ENCODE data around the gene ZNF511.

The ZNF511 gene

GRCh38 chr10:133355991-133356390, 47.3 kb downstream of the ZNF511 start:
- no peak for DNase-seq

- DNase-seq, result no peak
Observed at GRCh38 chr10:133356549-133357284, 48.0 kb downstream of the ZNF511 start.

DNA sequence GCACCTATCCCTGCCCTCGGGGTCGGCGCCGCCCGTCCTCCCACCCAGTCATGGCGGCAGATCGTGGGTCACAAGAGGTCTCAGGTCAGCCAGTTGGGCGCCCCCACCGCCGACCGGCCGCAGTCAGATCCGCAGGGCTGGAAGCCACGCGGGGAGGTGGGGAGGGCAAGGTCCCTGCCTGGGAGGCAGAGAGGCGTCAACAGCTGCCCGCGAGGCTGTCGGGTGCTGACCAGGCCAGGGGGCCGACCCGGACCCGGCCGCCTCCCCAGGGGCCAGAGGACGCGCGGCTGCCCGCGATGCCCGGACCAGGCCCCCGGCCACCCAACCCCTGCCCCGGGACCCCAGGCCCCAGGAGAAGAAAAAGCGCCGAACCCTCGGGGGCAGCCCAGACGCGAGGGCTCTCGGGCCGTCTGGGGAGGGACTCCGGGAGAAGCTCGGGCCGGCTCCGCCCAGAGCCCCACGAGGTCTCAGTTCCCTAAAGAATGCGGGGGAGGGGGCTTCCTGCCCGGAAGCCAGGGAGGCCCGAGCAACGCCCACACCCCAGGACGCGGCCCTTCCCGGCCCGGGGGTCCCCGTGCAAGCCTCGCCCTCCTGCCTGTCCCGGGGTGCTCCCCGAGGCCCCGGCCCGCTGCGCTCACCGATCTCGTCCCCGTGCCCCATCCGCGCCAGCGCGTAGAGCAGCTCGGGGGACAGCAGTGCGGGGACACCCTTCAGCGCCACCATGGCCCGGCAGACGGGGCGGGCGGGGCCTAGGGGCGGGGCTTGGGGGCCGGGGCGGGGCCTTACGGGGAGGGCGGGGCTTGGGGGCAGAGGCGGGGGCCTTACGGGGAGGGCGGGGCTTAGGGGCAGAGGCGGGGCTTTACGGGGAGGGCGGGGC, 48.8 kb downstream of the ZNF511 start, which contains the start of gene FUOM:
FUOM (minus strand) TSS at position 735 of the 877 bp plus-strand sequence; CDS start at position 723, 12 bp downstream.
- no peak for DNase-seq

DNA sequence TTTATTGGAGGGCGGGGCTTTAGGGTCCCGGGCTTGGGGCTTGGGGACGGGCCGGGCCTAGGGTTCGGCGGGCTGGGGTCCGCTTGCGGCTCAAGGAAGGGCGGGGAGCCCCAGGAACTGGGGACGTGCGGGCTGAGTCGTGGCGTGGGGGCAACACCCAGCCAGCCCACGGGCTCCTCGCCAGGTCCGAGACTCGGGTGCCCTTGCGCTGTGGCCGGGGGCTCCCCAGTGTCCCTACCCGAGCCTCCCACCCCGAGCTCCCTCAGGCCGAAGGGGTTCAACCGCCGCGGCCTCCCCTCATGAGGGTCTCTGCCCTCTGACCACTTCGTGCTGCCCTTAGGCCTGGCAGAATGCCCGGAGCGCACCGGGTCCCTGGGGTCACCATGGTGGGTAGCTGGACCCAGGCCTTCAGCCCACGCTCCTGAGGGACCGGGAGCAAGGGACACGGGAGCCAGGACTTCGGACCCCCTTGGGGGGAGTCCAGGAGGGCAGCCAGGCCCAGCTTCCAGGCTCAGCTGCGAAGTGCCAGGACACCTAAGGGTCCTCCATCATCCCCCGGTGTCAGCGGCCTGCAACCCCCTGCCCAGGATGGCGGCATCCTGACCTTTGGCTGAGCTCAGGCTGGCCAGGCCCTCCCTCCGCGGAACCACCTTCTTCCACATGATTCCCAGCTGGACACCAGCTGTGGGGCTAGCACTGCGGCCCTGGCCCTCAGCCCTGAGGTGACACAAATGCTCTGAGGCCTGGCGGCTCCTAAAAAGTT, 49.6 kb downstream of the ZNF511 start:
- DNase-seq, result no peak

- DNase-seq, result no peak
Observed at GRCh38 chr10:133358925-133359310, 50.2 kb downstream of the ZNF511 start.

- DNase-seq, result no peak
Observed at GRCh38 chr10:133359554-133359971, 50.8 kb downstream of the ZNF511 start.

DNA sequence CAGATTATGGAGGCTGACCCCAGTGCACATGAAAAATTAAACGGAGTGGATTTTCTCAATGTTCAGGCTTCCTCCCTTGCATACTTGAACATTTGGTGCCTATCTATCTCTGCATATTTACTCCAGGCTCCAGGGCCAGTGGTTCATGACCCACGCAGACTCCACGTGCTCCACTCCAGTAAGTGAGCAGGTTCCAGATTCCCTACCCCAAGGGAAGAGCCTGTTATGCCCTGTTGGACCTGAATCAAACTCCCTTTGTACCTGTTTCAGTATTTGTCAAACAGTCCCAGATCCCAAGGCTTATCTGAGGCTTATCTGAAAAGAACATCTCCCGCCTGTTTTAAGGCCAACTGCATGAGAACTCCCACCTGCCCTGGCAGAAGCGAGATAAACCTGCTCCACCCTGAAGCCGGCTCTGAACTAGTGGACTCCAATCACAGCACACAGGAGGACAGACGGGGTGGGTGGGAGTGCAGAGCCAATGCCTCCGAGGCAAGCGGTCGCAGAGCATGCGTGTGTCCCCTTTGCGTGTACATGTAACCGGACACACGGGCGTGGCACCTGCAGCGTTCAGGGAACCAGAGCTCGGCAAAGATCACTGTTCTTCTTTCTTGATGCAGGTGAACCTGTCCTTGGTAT, 51.4 kb downstream of the ZNF511 start:
- DNase-seq, result no peak

DNA sequence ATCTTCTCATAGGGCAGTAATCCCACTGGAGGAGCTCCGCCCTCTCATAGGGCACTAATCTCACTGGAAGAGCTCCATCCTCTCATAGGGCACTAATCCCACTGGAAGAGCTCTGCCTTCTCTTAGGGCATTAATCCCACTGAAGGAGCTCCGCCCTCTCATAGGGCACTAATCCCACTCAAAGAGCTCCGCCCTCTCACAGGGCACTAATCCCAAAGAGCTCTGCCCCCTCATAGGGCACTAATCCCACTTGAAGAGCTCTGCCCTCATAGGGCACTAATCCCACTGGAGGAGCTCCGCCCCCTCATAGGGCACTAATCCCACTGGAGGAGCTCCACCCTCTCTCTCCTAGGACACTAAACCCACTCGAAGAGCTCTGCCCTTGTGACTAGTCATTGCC, 52.5 kb downstream of the ZNF511 start:
- peak; percentile 92 to 95 for DNase-seq

DNA sequence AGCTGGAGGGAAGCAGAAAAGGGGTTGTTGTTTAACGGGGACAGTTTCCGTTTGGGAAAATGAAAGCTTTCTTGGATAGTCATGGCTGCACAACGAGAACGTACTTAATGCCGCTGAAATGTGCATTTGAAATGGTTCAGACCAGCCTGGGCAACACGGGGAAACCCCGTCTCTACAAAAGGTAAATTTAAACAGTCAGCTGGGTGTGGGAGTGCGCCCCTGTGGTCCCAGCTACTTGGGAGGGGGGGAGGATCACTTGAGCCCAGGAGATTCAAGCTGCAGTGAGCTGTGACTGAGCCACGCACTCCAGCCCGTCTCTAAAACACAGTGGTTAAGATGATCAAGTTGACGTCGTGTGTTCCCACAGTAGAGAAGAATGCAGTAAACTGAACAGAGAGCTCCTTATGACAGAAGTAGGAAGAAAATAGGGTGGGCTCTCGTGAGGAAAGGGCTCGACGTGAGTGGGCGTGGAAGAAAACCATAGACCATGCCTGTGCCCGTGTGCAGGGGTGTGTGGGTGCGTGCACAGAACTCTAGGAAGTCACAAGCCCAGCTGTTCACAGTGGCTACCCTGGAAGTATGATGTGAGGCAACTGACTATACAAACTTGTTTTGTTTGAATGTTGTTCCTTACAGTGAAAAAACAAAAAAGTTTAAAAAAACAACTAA, 53.2 kb downstream of the ZNF511 start:
- DNase-seq, result no peak
